K562 (cell line): ENCODE results near the gene EEF1AKMT4. TPM values are rescaled to one million over a fixed set of nuclear protein-coding genes. Genes with fewer than 3 reads are reported as not detected.

Experiments used
- ATF1 ChIP-seq, 2 experiments: fragments of 450-650 bp in 1 of 2; IDR thresholded peaks; 2 replicates each; pipeline ENCODE4 v1.6.1; 2016; ENCODE audit warnings: missing compliant biosample characterization in 1 of 2, missing genetic modification characterization in 1 of 2
- BRD4 ChIP-seq: fragments of 200-600 bp; sonication (generic); IDR thresholded peaks from 2 replicates; pipeline ENCODE4 v1.6.1; 2017; ENCODE audit warnings: inconsistent platforms
- C11orf30 ChIP-seq: fragments of 450-650 bp; IDR thresholded peaks from 2 replicates; pipeline ENCODE4 v1.6.1; 2016; ENCODE audit warnings: low read depth, mild to moderate bottlenecking
- CHD2 ChIP-seq: IDR thresholded peaks from 2 replicates; pipeline ENCODE4 v1.6.1; 2011; ENCODE audit warnings: low read depth, low read length
- CTBP1 ChIP-seq: fragments of 450-650 bp; IDR thresholded peaks from 2 replicates; pipeline ENCODE4 v1.6.1; 2016; ENCODE audit warnings: borderline replicate concordance
- DLX4 ChIP-seq: fragments of 250-450 bp; sonication (Bioruptor Pico); IDR thresholded peaks from 2 replicates; pipeline ENCODE4 v1.6.1; 2021; ENCODE audit warnings: mild to moderate bottlenecking
- DNMT1 ChIP-seq: fragments of 450-650 bp; IDR thresholded peaks from 2 replicates; pipeline ENCODE4 v1.6.1; 2016; ENCODE audit warnings: antibody characterized with exemption, mild to moderate bottlenecking
- E2F3 ChIP-seq: fragments of 250-450 bp; sonication (Bioruptor Pico); IDR thresholded peaks from 2 replicates; pipeline ENCODE4 v1.4.0; 2020; ENCODE audit warnings: mild to moderate bottlenecking
- E2F5 ChIP-seq: sonication (generic); formaldehyde crosslinking; IDR thresholded peaks from 2 replicates; pipeline ENCODE4 v1.8.0; 2022; ENCODE audit warnings: mild to moderate bottlenecking, missing genetic modification reagents
- FOXP4 ChIP-seq: sonication (generic); formaldehyde crosslinking; IDR thresholded peaks from 2 replicates; pipeline ENCODE4 v1.8.0; 2022; ENCODE audit warnings: mild to moderate bottlenecking, missing genetic modification reagents, borderline replicate concordance
- GTF2F1 ChIP-seq: IDR thresholded peaks from 2 replicates; pipeline ENCODE4 v1.6.1; 2011; ENCODE audit warnings: low read depth, low read length, improper control_type of control experiment
- HNRNPK ChIP-seq: fragments of 200-400 bp; formaldehyde crosslinking; IDR thresholded peaks from one replicate; pipeline ENCODE4 v1.6.1; 2018; ENCODE audit warnings: mild to moderate bottlenecking, low read depth, low read length; ENCODE audit not compliant: poor library complexity, severe bottlenecking
- ILK ChIP-seq: fragments of 450-650 bp; IDR thresholded peaks from 2 replicates; pipeline ENCODE4 v1.6.1; 2016; ENCODE audit warnings: missing genetic modification characterization, low read depth, mild to moderate bottlenecking, missing compliant biosample characterization, moderate library complexity, borderline replicate concordance
- PCBP2 ChIP-seq: fragments of 200-400 bp; formaldehyde crosslinking; IDR thresholded peaks from 2 replicates; pipeline ENCODE4 v1.6.1; 2018; ENCODE audit warnings: low read length, low read depth, mild to moderate bottlenecking, moderate library complexity; ENCODE audit not compliant: poor library complexity, severe bottlenecking
- POLR2G ChIP-seq: fragments of 200-400 bp; formaldehyde crosslinking; IDR thresholded peaks from 2 replicates; pipeline ENCODE4 v1.6.1; 2017; ENCODE audit warnings: low read depth, mild to moderate bottlenecking, antibody characterized with exemption, low read length, moderate library complexity
- SFPQ ChIP-seq: fragments of 200-400 bp; formaldehyde crosslinking; IDR thresholded peaks from 2 replicates; pipeline ENCODE4 v1.6.1; 2017; ENCODE audit warnings: mild to moderate bottlenecking, low read depth, low read length, moderate library complexity
- XRCC4 ChIP-seq: IDR thresholded peaks from one replicate; pipeline ENCODE4 v1.6.1; 2011; ENCODE audit not compliant: insufficient read depth, insufficient read length; ENCODE audit errors: extremely low read depth
- ZNF212 ChIP-seq: fragments of 450-650 bp; formaldehyde crosslinking; IDR thresholded peaks from 2 replicates; pipeline ENCODE4 v1.4.0; 2020; ENCODE audit warnings: mild to moderate bottlenecking
- ZNF3 ChIP-seq: fragments of 250-450 bp; sonication (Bioruptor Pico); IDR thresholded peaks from 2 replicates; pipeline ENCODE4 v1.5.0; 2021; ENCODE audit warnings: mild to moderate bottlenecking, moderate library complexity
- ZNF384 ChIP-seq: IDR thresholded peaks from 2 replicates; pipeline ENCODE4 v1.6.1; 2012; ENCODE audit warnings: low read depth, low read length, improper control_type of control experiment
- ZSCAN29 ChIP-seq: fragments of 450-650 bp; IDR thresholded peaks from 2 replicates; pipeline ENCODE4 v1.6.1; 2017
- polyA plus RNA-seq, 8 experiments: library from polyadenylated mRNA; depleted of rRNA in 4 of 8; stranded (reverse) in 5 of 8; unstranded in 3 of 8; fragments of >200 nt; fragmentation: Nextera tagmentation in 2 of 8; fragmentation: Illumina TruSeq in 1 of 8; extraction: Ambion mirVana in 2 of 8; extraction: Trizol in 1 of 8; gene quantifications; 2 replicates each; pipeline versions ENCODE4 v1.2.1 to v1.2.3, GENCODE V29; 2011 to 2014; ENCODE audit warnings: inconsistent platforms in 1 of 8, missing spikeins in 1 of 8
- total RNA-seq, 7 experiments: library from RNA; depleted of rRNA in 6 of 7; stranded (reverse); fragments of >200 nt in 6 of 7; fragmentation: Illumina TruSeq in 2 of 7; extraction: Trizol in 2 of 7; gene quantifications; 2 replicates each; pipeline versions ENCODE4 v1.2.1 to v1.2.3, GENCODE V29; 2011 to 2021; ENCODE audit warnings: low replicate concordance in 1 of 7

The EEF1AKMT4 gene
- total and polyA plus RNA-seq, 9 of the 15 experiments (the other 6 are each of a cell fraction or from before 2014, with no cell fraction given): 10.3 to 49.4 (median 18.9) TPM

- TF ChIP-seq CTBP1 (peak; percentile 12; the same call in 1 of the 2 replicates), XRCC4 (no peak), E2F3 (CRISPR knock-in tag) (no peak), DLX4 (CRISPR knock-in tag) (no peak), POLR2G (peak; percentile 88), PCBP2 (no peak), ZNF3 (CRISPR knock-in tag) (no peak), ILK (tag) (no peak), GTF2F1 (no peak), ATF1 (CRISPR knock-in tag; IDR thresholded peaks at IDR 0.05) (no peak), ATF1 (tag; IDR thresholded peaks at IDR 0.05) (no peak; the same call in 1 of the 2 replicates), ZSCAN29 (peak; percentile 43; the same call in 1 of the 2 replicates), ZNF212 (CRISPR knock-in tag) (no peak), C11orf30 (peak; percentile 61), BRD4 (no peak), HNRNPK (no peak), ZNF384 (no peak), CHD2 (peak; percentile 95), DNMT1 (no peak), SFPQ (no peak), FOXP4 (no peak), E2F5 (CRISPR knock-in tag) (0 out of 2 replicates have a peak, but pooled peaks have one; percentile 58)
Measured at GRCh38 chr3:184298759-184299487, 49.5 kb downstream of the EEF1AKMT4 start, which contains the start of gene PSMD2 (continued).
